OCI-LY1 (cell line): ENCODE data around the gene HID1.

Experiments used
- H2AFZ ChIP-seq: fragments of 200-600 bp; sonication (generic), shearing (Covaris generic); 2 replicates; pipeline ENCODE4 v1.6.0; 2014; ENCODE audit warnings: antibody characterized with exemption, mild to moderate bottlenecking, low read length
- H3F3A ChIP-seq: fragments of 200-600 bp; sonication (generic), shearing (Covaris generic); 2 replicates; pipeline ENCODE4 v1.6.0; 2014; ENCODE audit warnings: mild to moderate bottlenecking, antibody characterized with exemption, low read length, moderate library complexity; ENCODE audit not compliant: insufficient read depth
- H3K27ac ChIP-seq: fragments of 200-600 bp; sonication (generic); 2 replicates; pipeline ENCODE4 v1.5.1; 2014; ENCODE audit warnings: low read length, mixed run types, mild to moderate bottlenecking, low read depth; ENCODE audit not compliant: poor library complexity, severe bottlenecking
- H3K27me3 ChIP-seq: fragments of 200-600 bp; sonication (generic); 2 replicates; pipeline ENCODE4 v1.6.0; 2014; ENCODE audit warnings: antibody characterized with exemption, mild to moderate bottlenecking, low read length, moderate library complexity; ENCODE audit not compliant: insufficient read depth
- H3K36me3 ChIP-seq: fragments of 200-600 bp; sonication (generic); 2 replicates; pipeline ENCODE4 v1.6.1; 2014; ENCODE audit warnings: mild to moderate bottlenecking, antibody characterized with exemption, low read length, moderate library complexity, mixed read lengths; ENCODE audit not compliant: insufficient read depth
- H3K4me1 ChIP-seq: fragments of 200-600 bp; sonication (generic); 2 replicates; pipeline ENCODE4 v1.5.1; 2014; ENCODE audit warnings: mild to moderate bottlenecking, low read length, moderate library complexity; ENCODE audit not compliant: insufficient read depth, severe bottlenecking
- H3K4me2 ChIP-seq: fragments of 200-600 bp; sonication (generic), shearing (Covaris generic); 2 replicates; pipeline ENCODE4 v1.6.1; 2014; ENCODE audit warnings: low read length
- H3K4me3 ChIP-seq: fragments of 200-600 bp; sonication (generic); 2 replicates; pipeline ENCODE4 v1.5.1; 2014; ENCODE audit warnings: low read length, low read depth, mild to moderate bottlenecking, mixed read lengths; ENCODE audit not compliant: poor library complexity, severe bottlenecking
- H3K79me2 ChIP-seq: fragments of 200-600 bp; shearing (Covaris generic); 2 replicates; pipeline ENCODE4 v1.6.1; 2016; ENCODE audit warnings: mixed run types, low read length, mixed read lengths; ENCODE audit not compliant: insufficient read depth
- H3K9ac ChIP-seq: fragments of 200-600 bp; sonication (generic), shearing (Covaris generic); 2 replicates; pipeline ENCODE4 v1.6.1; 2014; ENCODE audit warnings: mild to moderate bottlenecking, low read length, mixed read lengths
- H3K9me2 ChIP-seq: fragments of 200-600 bp; sonication (generic), shearing (Covaris generic); 2 replicates; pipeline ENCODE4 v1.6.1; 2014; ENCODE audit warnings: low read depth, mild to moderate bottlenecking, low read length, mixed read lengths
- H3K9me3 ChIP-seq: fragments of 200-600 bp; shearing (Covaris generic); 2 replicates; pipeline ENCODE4 v1.6.1; 2014; ENCODE audit warnings: low read length, mixed read lengths
- H4K20me1 ChIP-seq: fragments of 200-600 bp; sonication (generic), shearing (Covaris generic); 2 replicates; pipeline ENCODE4 v1.6.0; 2016; ENCODE audit warnings: mild to moderate bottlenecking, low read length; ENCODE audit not compliant: insufficient read depth
- EZH2 ChIP-seq: fragments of 200-600 bp; sonication (generic), shearing (Covaris generic); IDR thresholded peaks from 2 replicates; pipeline ENCODE4 v1.8.0; 2017; ENCODE audit warnings: borderline replicate concordance, mixed run types, mild to moderate bottlenecking, antibody characterized with exemption, low read length, moderate library complexity, mixed read lengths
- TF ChIP-seq, protein P1 (sequence below): fragments of 200-600 bp; sonication (generic), shearing (Covaris generic); IDR thresholded peaks from 2 replicates; pipeline ENCODE4 v1.5.1; 2017; ENCODE audit warnings: mild to moderate bottlenecking, antibody characterized with exemption, low read length, moderate library complexity, mixed read lengths

HID1 gene

DNA sequence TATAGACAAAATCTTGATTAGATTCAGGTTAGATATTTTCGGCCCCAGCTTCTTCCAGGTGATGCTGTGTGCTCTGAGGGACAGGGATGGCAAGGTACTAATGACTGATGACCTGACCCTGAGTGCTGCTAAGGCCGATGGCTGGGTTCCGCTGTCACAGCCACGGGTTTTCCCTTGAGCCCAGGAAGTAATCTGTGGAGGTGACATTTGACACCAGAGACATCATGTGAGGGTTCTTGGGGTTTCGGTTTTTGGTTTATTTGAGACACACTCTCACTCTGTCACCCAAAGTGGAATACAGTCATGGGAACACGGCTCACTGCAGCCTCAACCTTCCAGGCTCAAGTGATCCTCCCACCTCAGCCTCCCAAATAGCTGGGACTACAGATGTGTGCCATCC is 27.0 kb downstream of the HID1 start:
- no peak overlapping the region for H3K27ac ChIP-seq
- H4K20me1 ChIP-seq, result no peaks in the 10 kb centered on the region
- no peak overlapping the region for H3K9ac ChIP-seq
- H3K27me3 ChIP-seq, result peaks cover 9% of the 10 kb centered on the region; the same call in 1 of the 2 replicates
- no peaks in the 10 kb centered on the region for H3K36me3 ChIP-seq
- no peaks in the 10 kb centered on the region for H3K9me2 ChIP-seq
- H3K79me2 ChIP-seq, result no peaks in the 10 kb centered on the region
- H3F3A ChIP-seq, result no peaks in the 10 kb centered on the region
- H3K4me2 ChIP-seq, result no peak overlapping the region
- no peak overlapping the region for H2AFZ ChIP-seq
- H3K4me1 ChIP-seq, result no peaks in the 10 kb centered on the region
- TF ChIP-seq, protein P1, sequence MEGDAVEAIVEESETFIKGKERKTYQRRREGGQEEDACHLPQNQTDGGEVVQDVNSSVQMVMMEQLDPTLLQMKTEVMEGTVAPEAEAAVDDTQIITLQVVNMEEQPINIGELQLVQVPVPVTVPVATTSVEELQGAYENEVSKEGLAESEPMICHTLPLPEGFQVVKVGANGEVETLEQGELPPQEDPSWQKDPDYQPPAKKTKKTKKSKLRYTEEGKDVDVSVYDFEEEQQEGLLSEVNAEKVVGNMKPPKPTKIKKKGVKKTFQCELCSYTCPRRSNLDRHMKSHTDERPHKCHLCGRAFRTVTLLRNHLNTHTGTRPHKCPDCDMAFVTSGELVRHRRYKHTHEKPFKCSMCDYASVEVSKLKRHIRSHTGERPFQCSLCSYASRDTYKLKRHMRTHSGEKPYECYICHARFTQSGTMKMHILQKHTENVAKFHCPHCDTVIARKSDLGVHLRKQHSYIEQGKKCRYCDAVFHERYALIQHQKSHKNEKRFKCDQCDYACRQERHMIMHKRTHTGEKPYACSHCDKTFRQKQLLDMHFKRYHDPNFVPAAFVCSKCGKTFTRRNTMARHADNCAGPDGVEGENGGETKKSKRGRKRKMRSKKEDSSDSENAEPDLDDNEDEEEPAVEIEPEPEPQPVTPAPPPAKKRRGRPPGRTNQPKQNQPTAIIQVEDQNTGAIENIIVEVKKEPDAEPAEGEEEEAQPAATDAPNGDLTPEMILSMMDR, result no peak
- no peak for TF ChIP-seq EZH2
- no peaks in the 10 kb centered on the region for H3K9me3 ChIP-seq
- H3K4me3 ChIP-seq, result no peak overlapping the region

DNA sequence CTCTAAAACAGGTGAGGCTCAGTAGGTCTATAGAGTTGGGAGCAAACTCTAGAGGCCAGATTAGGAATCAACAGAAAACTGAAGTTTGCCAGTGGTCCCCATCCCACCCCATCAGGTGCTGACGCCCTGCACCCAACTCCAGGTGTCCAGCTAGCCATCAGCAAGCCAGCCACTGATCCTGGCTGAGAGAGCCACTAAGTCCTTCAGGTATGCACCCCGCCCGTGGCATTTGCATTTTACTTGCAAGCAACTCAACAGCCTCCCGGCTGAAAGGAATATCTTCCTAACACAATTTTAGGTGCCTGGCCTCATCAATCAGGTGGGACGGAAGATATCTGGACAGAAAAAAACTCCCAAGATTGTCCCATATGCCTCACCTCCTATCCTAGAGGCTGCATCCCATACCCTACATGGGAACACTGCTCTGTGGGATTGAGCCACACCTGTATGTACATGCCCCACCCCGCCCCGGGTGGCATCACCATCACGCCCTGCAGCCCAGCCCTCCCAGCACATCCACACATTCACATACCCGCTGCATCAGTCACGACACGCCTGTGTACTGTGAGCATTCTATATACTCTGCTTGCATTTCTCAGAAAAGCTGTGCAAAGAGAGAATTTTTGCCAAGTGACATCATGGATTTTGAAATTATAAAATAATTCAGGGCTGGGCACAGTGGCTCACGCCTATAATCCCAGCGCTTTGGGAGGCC is 28.6 kb downstream of the HID1 start:
- no peaks in the 10 kb centered on the region for H3F3A ChIP-seq
- H2AFZ ChIP-seq, result no peak overlapping the region
- H3K27me3 ChIP-seq, result peaks cover 11% of the 10 kb centered on the region; the same call in 1 of the 2 replicates
- no peaks in the 10 kb centered on the region for H3K36me3 ChIP-seq
- H3K27ac ChIP-seq, result no peak overlapping the region
- H3K4me3 ChIP-seq, result no peak overlapping the region
- H3K9me3 ChIP-seq, result no peaks in the 10 kb centered on the region
- no peak overlapping the region for H3K9ac ChIP-seq
- no peak overlapping the region for H3K4me2 ChIP-seq
- H3K4me1 ChIP-seq, result no peaks in the 10 kb centered on the region
- H3K9me2 ChIP-seq, result no peaks in the 10 kb centered on the region
- no peaks in the 10 kb centered on the region for H4K20me1 ChIP-seq
- TF ChIP-seq EZH2, result no peak
- TF ChIP-seq, protein P1, result no peak
- no peaks in the 10 kb centered on the region for H3K79me2 ChIP-seq

DNA sequence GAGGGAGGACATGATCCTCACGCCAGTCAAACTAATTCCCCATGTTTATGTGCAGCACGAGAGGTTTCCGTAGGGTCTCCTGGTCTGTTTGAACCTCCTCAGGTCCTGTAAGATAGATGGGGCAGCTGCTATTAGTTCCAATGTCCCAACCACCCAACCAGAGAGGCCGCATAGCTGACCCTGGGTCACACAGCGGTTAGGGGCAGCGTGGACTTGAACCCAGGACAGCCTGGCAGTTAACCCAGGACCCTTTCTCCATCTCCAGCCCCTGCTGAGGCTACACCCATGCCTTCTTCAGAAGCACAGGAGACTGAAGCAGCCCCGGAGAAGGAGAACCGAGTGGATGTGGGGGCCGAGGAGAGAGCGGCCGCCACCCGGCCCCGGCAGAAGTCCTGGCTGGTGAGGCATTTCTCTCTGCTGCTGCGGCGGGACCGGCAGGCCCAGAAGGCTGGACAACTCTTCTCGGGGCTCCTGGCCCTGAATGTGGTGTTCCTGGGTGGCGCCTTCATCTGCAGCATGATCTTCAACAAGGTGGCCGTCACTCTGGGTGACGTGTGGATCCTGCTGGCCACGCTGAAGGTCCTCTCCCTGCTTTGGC is 31.3 kb downstream of the HID1 start:
- no peaks in the 10 kb centered on the region for H3F3A ChIP-seq
- H3K4me1 ChIP-seq, result no peaks in the 10 kb centered on the region
- H3K79me2 ChIP-seq, result no peaks in the 10 kb centered on the region
- H3K9ac ChIP-seq, result no peak overlapping the region
- no peaks in the 10 kb centered on the region for H3K9me2 ChIP-seq
- no peaks in the 10 kb centered on the region for H3K36me3 ChIP-seq
- no peaks in the 10 kb centered on the region for H3K9me3 ChIP-seq
- H3K4me2 ChIP-seq, result no peak overlapping the region
- no peak overlapping the region for H3K27ac ChIP-seq
- no peak overlapping the region for H3K4me3 ChIP-seq
- peaks cover 11% of the 10 kb centered on the region; the same call in 1 of the 2 replicates for H3K27me3 ChIP-seq
- TF ChIP-seq, protein P1, result no peak
- no peak for TF ChIP-seq EZH2
- H2AFZ ChIP-seq, result no peak overlapping the region
- H4K20me1 ChIP-seq, result no peaks in the 10 kb centered on the region
